NCI-H2029 (cell line): ENCODE results near the gene EMX2.
"Not testable (repeated sequence)": the region's sequence is repeated elsewhere in the genome, so short reads cannot be mapped to it uniquely, and the experiment has no call there.

Experiments used
- DNase-seq: peaks from one replicate; lab custom pipeline; 2025; lab: John Stamatoyannopoulos, UW

The EMX2 gene

DNA sequence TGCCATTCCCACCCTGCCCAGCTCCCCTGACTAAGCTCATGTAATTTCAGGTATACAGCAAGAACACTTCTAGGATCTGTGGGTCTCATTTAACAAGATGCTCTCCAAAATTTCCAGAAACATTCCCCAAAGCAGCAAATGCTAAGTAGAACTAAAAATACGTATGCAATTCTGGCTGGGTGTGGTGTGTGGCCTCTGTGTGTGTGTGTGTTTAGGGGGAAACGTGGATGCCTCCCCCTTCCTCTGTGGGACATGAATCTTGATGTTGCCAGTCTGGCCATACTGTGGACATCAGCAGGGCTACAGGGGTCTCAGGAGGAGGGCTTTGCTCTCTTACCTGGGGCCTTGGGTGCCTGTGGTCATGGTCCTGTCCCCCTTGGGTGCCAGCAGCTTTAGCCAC is 18.4 kb downstream of the EMX2 start:
- DNase-seq: no peak

DNA sequence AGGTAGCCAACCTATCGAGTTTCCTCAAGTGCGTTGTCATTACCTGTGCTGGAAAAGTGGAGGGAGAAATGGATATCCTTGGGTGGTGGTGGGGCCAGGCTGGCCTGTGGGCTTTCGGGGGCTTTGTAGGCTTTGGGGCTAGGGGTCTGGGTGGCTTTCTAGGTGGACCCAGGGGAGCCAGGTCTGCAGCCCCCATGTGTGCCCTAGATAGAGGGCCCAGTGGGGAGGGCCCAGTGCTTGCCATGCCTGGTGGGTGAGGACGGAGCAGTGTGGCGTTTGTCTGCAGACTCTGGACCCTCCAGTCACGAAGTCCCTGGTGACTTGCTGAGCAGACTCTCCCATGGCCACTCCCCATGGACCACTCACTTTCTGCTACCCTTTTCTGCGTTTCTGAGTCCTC is 19.7 kb downstream of the EMX2 start:
- DNase-seq: no peak

DNA sequence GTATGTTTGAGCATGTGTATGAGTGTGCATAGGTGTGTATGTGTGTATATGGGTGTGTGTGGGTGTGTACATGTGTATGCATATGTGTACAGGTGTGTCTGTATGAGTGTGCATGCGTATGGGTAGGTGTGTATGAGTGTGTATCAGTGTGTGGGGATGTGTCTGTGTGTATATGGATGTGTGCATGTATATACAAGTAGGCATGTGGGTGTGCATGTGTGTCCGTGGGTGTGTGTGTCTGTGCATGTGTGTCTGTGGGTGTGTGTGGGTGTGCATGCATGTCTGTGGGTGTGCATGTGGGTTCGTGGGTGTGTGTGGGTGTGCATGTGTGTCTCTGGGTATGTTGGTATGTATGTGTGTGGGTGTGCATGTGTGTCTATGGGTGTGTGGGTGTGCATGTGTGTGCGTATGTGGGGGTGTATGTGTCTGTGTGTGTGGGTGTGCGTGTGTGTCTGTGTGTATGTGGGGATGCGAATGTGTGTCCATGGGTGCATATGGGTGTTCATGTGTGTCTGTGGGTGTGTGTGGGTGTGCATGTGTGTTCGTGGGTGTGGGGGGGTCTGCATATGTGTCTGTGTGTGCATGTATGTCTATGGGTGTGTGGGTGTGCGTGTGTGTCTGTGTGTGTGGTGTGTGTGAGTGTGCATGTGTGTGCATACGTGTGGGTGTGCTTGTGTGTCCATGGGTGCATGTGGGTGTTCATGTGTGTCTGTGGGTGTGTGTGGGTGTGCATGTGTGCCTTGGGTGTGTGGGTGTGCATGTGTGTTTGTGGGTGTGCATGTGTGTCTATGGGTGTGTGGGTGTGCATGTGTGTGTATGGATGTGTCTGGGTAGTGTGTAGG is 20.6 kb downstream of the EMX2 start:
- DNase-seq: no peak

DNA sequence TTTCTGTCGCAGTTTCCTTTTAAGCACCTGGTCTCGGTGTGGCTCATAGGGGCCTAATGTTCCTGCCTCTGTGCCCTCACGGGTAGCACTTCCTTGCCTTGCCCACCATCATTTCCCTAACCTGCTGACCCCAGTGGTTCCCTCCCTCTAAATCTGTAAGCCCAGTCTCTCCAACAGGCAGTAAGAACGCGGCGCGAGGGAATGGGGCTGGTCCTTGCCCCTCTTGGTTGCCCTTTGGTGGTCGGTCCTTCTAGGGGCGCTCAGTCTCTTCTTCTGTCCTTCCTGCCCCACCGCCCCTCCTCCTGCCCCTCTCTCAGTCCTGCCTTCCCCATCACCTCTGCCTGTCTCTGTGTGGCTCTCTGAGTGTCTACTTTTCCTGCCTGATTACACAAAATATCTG is 21.2 kb downstream of the EMX2 start:
- DNase-seq: no peak

GRCh38 chr10:117565068-117565467 is 22.5 kb downstream of the EMX2 start:
- DNase-seq: no peak

DNA sequence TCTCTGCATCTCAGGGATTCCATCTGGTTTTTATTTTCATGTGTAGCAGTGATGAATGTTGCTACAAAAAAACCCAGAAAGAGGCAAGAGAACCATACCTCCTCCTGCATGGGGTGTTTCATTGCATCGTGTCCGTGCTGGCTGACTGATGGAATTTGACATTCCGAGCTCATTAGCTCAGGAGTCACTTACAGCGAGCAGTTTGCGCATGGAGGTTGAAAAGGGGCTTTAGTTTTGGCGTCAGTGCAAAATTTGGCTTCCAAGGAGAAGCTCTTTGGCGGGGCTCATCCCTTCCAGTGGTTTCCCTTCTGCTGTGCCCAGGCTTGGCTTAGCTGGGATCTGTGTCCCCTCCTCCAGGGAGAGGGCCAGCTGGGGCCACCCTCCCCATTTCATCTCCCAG is 25.8 kb downstream of the EMX2 start:
- no peak for DNase-seq

- no peak for DNase-seq
These were observed 27.3 kb downstream of the EMX2 start for GRCh38 chr10:117569610-117570390.

- no peak for DNase-seq
These were observed 28.3 kb downstream of the EMX2 start for GRCh38 chr10:117570880-117571279.

DNA sequence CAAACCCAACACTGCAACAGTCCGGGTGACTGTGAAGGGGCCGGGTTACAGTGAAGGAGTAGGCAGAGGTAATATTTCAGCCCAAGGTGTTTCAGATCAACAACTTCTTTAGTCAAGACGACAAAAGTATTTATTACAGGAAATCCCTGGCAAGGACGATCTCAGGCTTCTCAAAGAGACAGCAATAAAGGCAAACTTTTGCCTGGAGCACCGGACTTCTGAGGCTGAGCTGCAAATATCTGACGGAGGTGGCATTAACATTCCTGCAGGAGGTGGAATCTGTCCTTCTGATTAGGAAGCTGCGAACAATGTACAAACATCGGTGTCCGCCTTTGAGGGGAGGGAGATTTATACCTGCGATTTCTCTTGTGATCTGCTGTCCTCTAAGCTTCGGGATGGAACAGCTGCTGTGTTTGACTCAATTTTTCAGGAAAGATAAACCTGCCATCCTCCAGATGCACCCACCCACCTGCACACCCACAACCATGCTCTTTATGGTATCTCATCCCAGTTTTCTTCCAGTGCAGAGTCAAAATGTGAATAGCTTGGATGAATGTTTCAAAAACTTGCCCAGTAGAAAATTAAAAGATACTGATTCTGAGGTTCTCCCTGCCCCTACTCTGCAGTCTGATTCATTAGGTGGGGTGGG is 32.1 kb downstream of the EMX2 start:
- no peak for DNase-seq

DNA sequence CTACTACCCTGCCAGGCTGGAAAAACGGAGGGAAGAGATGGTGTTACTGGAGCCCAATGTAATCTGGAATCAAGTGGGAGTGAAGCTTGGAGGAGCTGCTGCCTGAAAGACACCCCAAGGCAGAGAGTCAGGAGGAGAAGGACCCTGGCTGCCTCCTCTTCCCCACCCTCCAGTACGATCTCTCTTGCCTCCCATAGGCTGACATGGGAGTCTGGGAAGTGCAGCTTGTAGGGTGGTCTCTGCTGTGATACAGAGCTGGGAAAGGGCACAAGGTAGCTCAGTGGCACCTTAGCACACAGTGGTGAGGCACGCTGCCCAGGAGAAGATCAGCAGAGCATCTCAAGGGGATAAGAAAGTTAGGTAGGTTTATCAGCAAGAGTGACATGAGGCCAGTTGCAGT is 35.9 kb downstream of the EMX2 start:
- DNase-seq: no peak

DNA sequence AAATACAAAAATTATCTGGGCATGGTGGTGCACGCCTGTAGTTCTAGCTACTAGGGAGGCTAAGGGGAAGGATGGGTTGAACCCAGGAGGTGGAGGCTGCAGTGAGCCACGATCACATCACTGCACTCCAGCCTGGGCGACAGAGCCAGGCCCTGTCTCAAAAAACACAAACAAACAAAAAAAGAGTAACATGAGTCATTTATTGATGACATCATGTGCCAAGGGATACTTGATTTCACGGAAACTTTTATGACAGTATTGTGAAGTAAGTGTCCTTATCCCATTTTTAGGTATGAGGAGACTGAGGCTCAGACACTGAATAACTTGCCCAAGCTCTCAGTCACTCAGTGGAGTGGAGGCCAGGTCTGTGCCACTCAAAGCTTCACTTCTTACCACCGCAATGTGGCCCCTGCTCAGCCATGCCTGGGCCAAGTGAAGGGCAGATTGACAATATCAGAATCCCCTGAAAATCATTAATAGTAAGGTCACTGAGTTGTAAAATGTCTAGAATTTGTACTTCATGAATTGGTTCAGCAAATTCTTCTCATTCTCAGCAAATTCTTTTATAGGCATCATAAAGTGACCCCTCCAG is 36.5 kb downstream of the EMX2 start:
- no peak for DNase-seq

GRCh38 chr10:117581961-117582360 is 39.4 kb downstream of the EMX2 start:
- DNase-seq: no peak

DNA sequence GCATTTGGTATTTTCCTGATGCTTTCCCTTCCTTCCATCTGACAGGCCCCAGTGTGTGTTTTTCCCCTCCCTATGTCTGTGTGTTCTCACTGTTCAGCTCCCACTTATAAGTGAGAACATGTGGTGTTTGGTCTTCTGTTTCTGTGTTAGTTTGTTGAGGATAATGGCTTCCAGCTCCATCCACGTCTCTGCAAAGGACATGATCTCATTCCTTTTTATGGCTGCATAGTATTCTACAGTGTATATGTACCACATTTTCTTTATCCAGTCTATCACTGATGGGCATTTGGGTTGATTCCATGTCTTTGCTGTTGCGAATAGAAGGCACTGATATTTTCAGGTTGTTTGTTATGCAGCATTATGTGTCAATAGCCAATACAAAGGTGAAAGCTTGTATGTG is 42.3 kb downstream of the EMX2 start:
- not testable (repeated sequence) for DNase-seq

DNA sequence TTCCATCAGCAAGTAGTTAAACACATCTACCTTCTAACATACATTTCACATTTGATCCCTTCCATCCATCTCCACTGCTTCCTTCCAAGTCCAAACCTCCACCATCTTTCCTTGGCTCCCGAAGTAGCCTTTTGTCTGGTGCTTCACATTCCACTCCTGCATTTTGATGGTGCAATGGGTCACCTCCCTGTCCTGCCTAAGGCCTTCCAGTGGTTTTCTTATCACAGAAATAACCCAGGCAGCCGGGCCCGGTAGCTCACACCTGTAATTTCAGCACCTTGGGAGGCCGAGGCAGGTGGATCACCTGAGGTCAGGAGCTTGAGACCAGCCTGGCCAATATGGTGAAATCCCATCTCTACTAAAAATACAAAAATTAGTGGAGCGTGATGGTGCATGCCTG is 44.5 kb downstream of the EMX2 start:
- DNase-seq: no peak

GRCh38 chr10:117590101-117590875 is 47.7 kb downstream of the EMX2 start:
- DNase-seq: no peak

- no peak for DNase-seq
These were observed 48.5 kb downstream of the EMX2 start for GRCh38 chr10:117591043-117591442.

GRCh38 chr10:117594722-117595121 is 52.2 kb downstream of the EMX2 start:
- DNase-seq: no peak

GRCh38 chr10:117596706-117597105 is 54.2 kb downstream of the EMX2 start:
- no peak for DNase-seq

- no peak for DNase-seq
These were observed 54.7 kb downstream of the EMX2 start for GRCh38 chr10:117597216-117597615.
